SK-N-SH (cell line): ENCODE measurements around the gene RUNDC1. TPM values are rescaled to one million over a fixed set of nuclear protein-coding genes. Genes with fewer than 3 reads are reported as not detected.

Source experiments
- CTCF ChIA-PET: fragments of 300-600, 350-600 bp; formaldehyde crosslinking; extraction: SDS; loops from one replicate; lab custom pipeline; 2021; lab: Yijun Ruan, JAX
- POLR2A ChIA-PET: fragments of 350-600 bp; sonication (Branson Sonifier 250); formaldehyde crosslinking; extraction: SDS; loops from one replicate; lab custom pipeline; 2020; ENCODE audit warnings: antibody characterized with exemption, inconsistent platforms; lab: Yijun Ruan, JAX
- DNase-seq: peaks from one replicate; pipeline ENCODE4 v3.0.0; 2012
- H2AFZ ChIP-seq: fragments of 200-600 bp; sonication (generic); 2 replicates; pipeline ENCODE4 v1.8.1; 2016; ENCODE audit warnings: antibody characterized with exemption, mild to moderate bottlenecking, low read depth
- H3F3A ChIP-seq: fragments of 200-600 bp; sonication (generic); replicated peaks from 2 replicates; pipeline ENCODE3; 2016; ENCODE audit warnings: antibody characterized with exemption, mild to moderate bottlenecking; ENCODE audit not compliant: insufficient read depth
- H3K27ac ChIP-seq, 2 experiments: fragments of 200-500 bp in 1 of 2; fragments of 200-600 bp in 1 of 2; sonication (Bioruptor generic) in 1 of 2; sonication (generic), shearing (Covaris generic) in 1 of 2; 2 replicates each; pipeline versions ENCODE4 v1.5.1 to v1.6.1; 2014 to 2016; ENCODE audit warnings: low read depth in 2 of 2, inconsistent platforms in 1 of 2, low read length in 1 of 2, mild to moderate bottlenecking in 1 of 2, mixed read lengths in 1 of 2
- H3K27me3 ChIP-seq: fragments of 200-600 bp; sonication (generic), shearing (Covaris generic); 2 replicates; pipeline ENCODE4 v1.6.1; 2016; ENCODE audit warnings: mixed run types; ENCODE audit not compliant: insufficient read depth
- H3K36me3 ChIP-seq, 2 experiments: fragments of 200-500 bp in 1 of 2; fragments of 200-600 bp in 1 of 2; sonication (Bioruptor generic) in 1 of 2; sonication (generic) in 1 of 2; replicated peaks in 1 of 2; 2 replicates each; pipeline versions ENCODE3 to v1.5.1; 2014 to 2016; ENCODE audit warnings: low read length in 1 of 2, mild to moderate bottlenecking in 1 of 2; ENCODE audit not compliant: insufficient read depth in 2 of 2, control insufficient read depth in 1 of 2
- H3K4me1 ChIP-seq, 2 experiments: fragments of 200-500 bp in 1 of 2; fragments of 200-600 bp in 1 of 2; sonication (Bioruptor generic) in 1 of 2; sonication (generic), shearing (Covaris generic) in 1 of 2; 2 replicates each; pipeline versions ENCODE4 v1.5.1 to v1.6.1; 2014 to 2016; ENCODE audit warnings: low read depth in 1 of 2, low read length in 1 of 2, mixed run types in 1 of 2; ENCODE audit not compliant: insufficient read depth in 2 of 2, control insufficient read depth in 1 of 2
- H3K4me2 ChIP-seq: fragments of 200-600 bp; sonication (generic), shearing (Covaris generic); 2 replicates; pipeline ENCODE4 v1.6.1; 2017; ENCODE audit warnings: mixed run types
- H3K4me3 ChIP-seq, 2 experiments: fragments of 200-500 bp in 1 of 2; fragments of 200-600 bp in 1 of 2; sonication (Bioruptor generic) in 1 of 2; sonication (generic), shearing (Covaris generic) in 1 of 2; 2 replicates each; pipeline versions ENCODE4 v1.5.1 to v1.8.1; 2014 to 2016; ENCODE audit warnings: low read depth in 2 of 2, inconsistent platforms in 1 of 2, low read length in 1 of 2, mild to moderate bottlenecking in 1 of 2, mixed read lengths in 1 of 2, moderate library complexity in 1 of 2
- H3K79me2 ChIP-seq: fragments of 200-600 bp; sonication (generic); 2 replicates; pipeline ENCODE4 v1.8.1; 2017; ENCODE audit warnings: mild to moderate bottlenecking; ENCODE audit not compliant: insufficient read depth
- H3K9ac ChIP-seq: fragments of 200-600 bp; sonication (generic); 2 replicates; pipeline ENCODE4 v1.6.1; 2017; ENCODE audit warnings: mixed run types
- H3K9me2 ChIP-seq: fragments of 200-600 bp; sonication (generic); 2 replicates; pipeline ENCODE4 v1.6.1; 2017; ENCODE audit warnings: mixed run types
- H3K9me3 ChIP-seq: fragments of 200-600 bp; sonication (generic); 2 replicates; pipeline ENCODE4 v1.6.1; 2017; ENCODE audit warnings: mixed run types, mild to moderate bottlenecking, moderate library complexity
- H4K20me1 ChIP-seq: fragments of 200-600 bp; sonication (generic); 2 replicates; pipeline ENCODE4 v1.6.1; 2017; ENCODE audit warnings: mild to moderate bottlenecking, mixed run types; ENCODE audit not compliant: insufficient read depth
- CHD2 ChIP-seq: fragments of 150-350 bp; IDR thresholded peaks from 2 replicates; pipeline ENCODE4 v1.6.1; 2018; ENCODE audit warnings: low read length; ENCODE audit not compliant: partially characterized antibody
- EP300 ChIP-seq, 2 experiments: IDR thresholded peaks; 2 replicates each; pipeline versions ENCODE4 v1.4.0 to v1.6.1; 2012; ENCODE audit warnings: borderline replicate concordance in 1 of 2, low read depth in 1 of 2, low read length in 1 of 2
- EZH2phosphoT487 ChIP-seq: fragments of 200-600 bp; sonication (generic); IDR thresholded peaks from 2 replicates; pipeline ENCODE4 v1.6.1; 2017; ENCODE audit warnings: low read depth, mixed run types, mild to moderate bottlenecking, antibody characterized with exemption, moderate library complexity, borderline replicate concordance
- FOSL2 ChIP-seq: IDR thresholded peaks from 2 replicates; pipeline ENCODE4 v1.4.0; 2012; ENCODE audit warnings: low read depth, mild to moderate bottlenecking, moderate library complexity, borderline replicate concordance
- FOXJ3 ChIP-seq: sonication (generic); formaldehyde crosslinking; IDR thresholded peaks from 2 replicates; pipeline ENCODE4 v1.5.1; 2020; ENCODE audit warnings: mild to moderate bottlenecking, missing genetic modification reagents
- GABPA ChIP-seq: IDR thresholded peaks from 2 replicates; pipeline ENCODE4 v1.4.0; 2012; ENCODE audit warnings: low read depth, mild to moderate bottlenecking
- GATA2 ChIP-seq: sonication (generic); formaldehyde crosslinking; IDR thresholded peaks from 2 replicates; pipeline ENCODE4 v1.5.0; 2020; ENCODE audit warnings: mild to moderate bottlenecking, missing genetic modification reagents
- NFIC ChIP-seq: IDR thresholded peaks from 2 replicates; pipeline ENCODE4 v1.4.0; 2012; ENCODE audit warnings: borderline replicate concordance
- SIN3A ChIP-seq: IDR thresholded peaks from 2 replicates; pipeline ENCODE4 v1.6.1; 2012; ENCODE audit warnings: low read depth, mild to moderate bottlenecking, low read length, moderate library complexity, borderline replicate concordance
- WGBS: methylation state at CpG from one replicate; pipeline ENCODE4 v1.1.6; 2017; ENCODE audit warnings: low lambda C conversion rate; 5-methylcytosine and 5-hydroxymethylcytosine counted together
- polyA plus RNA-seq, 3 experiments: library from polyadenylated mRNA; depleted of rRNA; stranded (reverse); fragments of >200 nt; gene quantifications; 2 replicates each; pipeline ENCODE4 v1.2.3, GENCODE V29; 2012
- TF ChIP-seq, protein P1 (sequence below): fragments of 150-350 bp; IDR thresholded peaks from 2 replicates; pipeline ENCODE4 v1.6.1; 2016; ENCODE audit warnings: mild to moderate bottlenecking, low read depth, low read length
- TF ChIP-seq, protein P2 (sequence below): IDR thresholded peaks from 2 replicates; pipeline ENCODE4 v1.4.0; 2012; ENCODE audit warnings: low read depth, borderline replicate concordance
- TF ChIP-seq, protein P3 (sequence below): IDR thresholded peaks from 2 replicates; pipeline ENCODE4 v1.6.1; 2012; ENCODE audit warnings: mild to moderate bottlenecking, low read depth, low read length, moderate library complexity
- TF ChIP-seq, protein P4 (sequence below): IDR thresholded peaks from 2 replicates; pipeline ENCODE4 v1.4.0; 2012; ENCODE audit warnings: low read depth, borderline replicate concordance

Gene RUNDC1
- polyA plus RNA-seq, 1 of the 3 experiments (the other 2 are of a cell fraction): 9.0 TPM

DNA sequence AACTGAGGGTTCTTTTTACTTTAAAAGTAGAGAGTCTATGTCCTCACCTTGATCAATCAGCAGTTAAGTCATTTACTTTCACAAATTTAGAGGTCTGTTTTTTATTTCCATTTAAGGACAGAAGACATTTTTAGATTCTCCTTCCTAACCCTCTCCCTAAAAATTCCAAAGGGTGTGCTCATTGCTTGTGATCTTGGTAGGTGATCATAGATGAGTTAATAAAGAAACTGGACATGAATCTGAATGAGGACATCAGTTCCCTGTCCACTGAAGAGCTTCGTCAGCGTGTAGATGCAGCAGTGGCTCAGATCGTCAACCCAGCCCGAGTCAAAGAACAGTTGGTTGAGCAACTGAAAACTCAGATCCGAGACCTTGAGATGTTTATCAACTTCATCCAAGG lies 8.8 kb downstream of the RUNDC1 start (continued):
- no peak for TF ChIP-seq SIN3A
- TF ChIP-seq EP300 (IDR thresholded peaks at IDR 0.05; ENCODE audit: borderline replicate concordance in 1 of 2, low read depth in 1 of 2, low read length in 1 of 2): no peak
- no peak for TF ChIP-seq FOXJ3 (CRISPR knock-in tag)

DNA sequence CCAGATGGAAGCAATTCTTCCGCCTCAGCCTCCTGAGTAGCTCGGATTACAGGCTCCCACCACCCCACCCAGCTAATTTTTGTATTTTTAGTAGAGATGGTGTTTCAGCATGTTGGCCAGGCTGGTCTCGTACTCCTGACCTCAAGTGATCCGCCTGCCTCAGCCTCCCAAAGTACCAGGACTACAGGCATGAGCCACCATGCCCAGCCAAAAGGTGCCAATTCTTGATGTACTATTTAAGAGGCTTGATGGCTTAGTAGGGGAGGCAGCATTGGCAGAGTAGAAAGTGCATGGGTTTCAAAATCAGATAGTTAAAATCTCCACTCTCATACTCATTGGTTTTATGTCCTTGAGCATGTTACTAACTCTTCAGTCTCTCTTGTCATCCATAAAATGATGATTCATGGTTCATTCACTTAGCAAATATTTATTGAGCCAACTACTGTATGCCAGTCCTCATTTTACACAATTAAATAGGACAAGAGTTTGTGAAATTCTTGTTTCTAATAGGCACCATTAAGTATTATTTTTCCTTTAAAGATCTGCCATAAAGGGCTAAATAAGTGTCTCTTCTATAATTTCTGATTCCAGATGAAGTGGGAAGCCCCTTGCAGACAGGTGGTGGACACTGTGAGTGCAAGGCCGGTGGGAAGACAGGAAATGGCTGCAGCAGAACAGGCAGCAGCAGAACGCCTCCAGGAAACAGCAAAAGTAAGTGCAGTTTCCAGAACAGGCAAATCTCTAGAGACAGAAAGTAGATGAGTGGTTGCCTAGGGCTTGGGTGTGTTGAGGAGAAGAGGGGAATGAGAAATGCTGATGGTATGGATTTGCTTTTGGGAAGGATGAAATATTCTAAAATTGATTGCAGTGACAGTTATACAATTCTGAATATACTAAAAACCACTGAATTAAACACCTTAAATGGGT lies 9.6 kb downstream of the RUNDC1 start:
- peaks cover 19% of the 10 kb centered on the region for H3K79me2 ChIP-seq
- H3K9ac ChIP-seq: no peak overlapping the region
- no peaks in the 10 kb centered on the region for H3K27me3 ChIP-seq
- ChIA-PET POLR2A (no interaction called here), CTCF (no interaction called here)
- H3K4me1 ChIP-seq: peaks cover 0 to 11% of the 10 kb centered on the region in 2 experiments; a peak in 1 of 4 replicates
- DNase-seq: no peak
- no peaks in the 10 kb centered on the region for H3K9me2 ChIP-seq
- no peak overlapping the region for H3K4me2 ChIP-seq
- no peak overlapping the region for H3K4me3 ChIP-seq
- H3F3A ChIP-seq: peaks cover 21% of the 10 kb centered on the region
- 66% methylated on average over 6 of the region's 6 CpGs for WGBS
- no peaks in the 10 kb centered on the region for H4K20me1 ChIP-seq
- H3K27ac ChIP-seq: peak overlapping the region in 1 of 2 experiments; percentile 17; a peak in 1 of 4 replicates
- TF ChIP-seq FOSL2 (peak; percentile 15; the same call in 1 of the 2 replicates), GATA2 (no peak), CHD2 (no peak), NFIC (no peak)
- H2AFZ ChIP-seq: no peak overlapping the region
- peaks cover 64 to 69% of the 10 kb centered on the region in 2 experiments for H3K36me3 ChIP-seq
- no peaks in the 10 kb centered on the region for H3K9me3 ChIP-seq

DNA sequence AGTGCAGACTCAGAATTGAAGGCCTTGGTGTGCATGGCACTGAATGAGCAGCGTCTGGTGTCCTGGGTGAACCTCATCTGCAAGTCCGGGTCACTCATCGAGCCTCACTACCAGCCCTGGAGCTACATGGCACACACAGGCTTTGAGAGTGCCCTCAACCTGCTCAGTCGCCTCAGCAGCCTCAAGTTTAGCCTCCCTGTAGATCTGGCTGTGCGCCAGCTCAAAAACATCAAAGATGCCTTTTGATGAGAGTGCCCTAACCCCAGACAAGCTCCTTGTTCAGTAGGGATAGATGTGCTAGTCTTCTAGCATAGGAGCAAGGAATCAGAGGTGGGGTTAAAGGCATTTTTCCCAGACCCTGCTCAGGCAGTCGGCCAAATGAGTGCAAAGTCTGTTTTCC lies 11.1 kb downstream of the RUNDC1 start:
- H3K27ac ChIP-seq: no peak overlapping the region
- H3K79me2 ChIP-seq: peaks cover 4% of the 10 kb centered on the region; the same call in 1 of the 2 replicates
- H3K9me2 ChIP-seq: no peaks in the 10 kb centered on the region
- no peaks in the 10 kb centered on the region for H3K9me3 ChIP-seq
- H3F3A ChIP-seq: peaks cover 25% of the 10 kb centered on the region
- H2AFZ ChIP-seq: no peak overlapping the region
- no peak for TF ChIP-seq GABPA
- TF ChIP-seq, protein P1, sequence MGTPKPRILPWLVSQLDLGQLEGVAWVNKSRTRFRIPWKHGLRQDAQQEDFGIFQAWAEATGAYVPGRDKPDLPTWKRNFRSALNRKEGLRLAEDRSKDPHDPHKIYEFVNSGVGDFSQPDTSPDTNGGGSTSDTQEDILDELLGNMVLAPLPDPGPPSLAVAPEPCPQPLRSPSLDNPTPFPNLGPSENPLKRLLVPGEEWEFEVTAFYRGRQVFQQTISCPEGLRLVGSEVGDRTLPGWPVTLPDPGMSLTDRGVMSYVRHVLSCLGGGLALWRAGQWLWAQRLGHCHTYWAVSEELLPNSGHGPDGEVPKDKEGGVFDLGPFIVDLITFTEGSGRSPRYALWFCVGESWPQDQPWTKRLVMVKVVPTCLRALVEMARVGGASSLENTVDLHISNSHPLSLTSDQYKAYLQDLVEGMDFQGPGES: no peak
- no peak for TF ChIP-seq EZH2phosphoT487
- TF ChIP-seq, protein P2, sequence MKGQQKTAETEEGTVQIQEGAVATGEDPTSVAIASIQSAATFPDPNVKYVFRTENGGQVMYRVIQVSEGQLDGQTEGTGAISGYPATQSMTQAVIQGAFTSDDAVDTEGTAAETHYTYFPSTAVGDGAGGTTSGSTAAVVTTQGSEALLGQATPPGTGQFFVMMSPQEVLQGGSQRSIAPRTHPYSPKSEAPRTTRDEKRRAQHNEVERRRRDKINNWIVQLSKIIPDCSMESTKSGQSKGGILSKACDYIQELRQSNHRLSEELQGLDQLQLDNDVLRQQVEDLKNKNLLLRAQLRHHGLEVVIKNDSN: no peak
- TF ChIP-seq FOSL2: no peak
- TF ChIP-seq EP300 (IDR thresholded peaks at IDR 0.05; ENCODE audit: borderline replicate concordance in 1 of 2, low read depth in 1 of 2, low read length in 1 of 2): no peak
- TF ChIP-seq CHD2: no peak
- TF ChIP-seq, protein P3, sequence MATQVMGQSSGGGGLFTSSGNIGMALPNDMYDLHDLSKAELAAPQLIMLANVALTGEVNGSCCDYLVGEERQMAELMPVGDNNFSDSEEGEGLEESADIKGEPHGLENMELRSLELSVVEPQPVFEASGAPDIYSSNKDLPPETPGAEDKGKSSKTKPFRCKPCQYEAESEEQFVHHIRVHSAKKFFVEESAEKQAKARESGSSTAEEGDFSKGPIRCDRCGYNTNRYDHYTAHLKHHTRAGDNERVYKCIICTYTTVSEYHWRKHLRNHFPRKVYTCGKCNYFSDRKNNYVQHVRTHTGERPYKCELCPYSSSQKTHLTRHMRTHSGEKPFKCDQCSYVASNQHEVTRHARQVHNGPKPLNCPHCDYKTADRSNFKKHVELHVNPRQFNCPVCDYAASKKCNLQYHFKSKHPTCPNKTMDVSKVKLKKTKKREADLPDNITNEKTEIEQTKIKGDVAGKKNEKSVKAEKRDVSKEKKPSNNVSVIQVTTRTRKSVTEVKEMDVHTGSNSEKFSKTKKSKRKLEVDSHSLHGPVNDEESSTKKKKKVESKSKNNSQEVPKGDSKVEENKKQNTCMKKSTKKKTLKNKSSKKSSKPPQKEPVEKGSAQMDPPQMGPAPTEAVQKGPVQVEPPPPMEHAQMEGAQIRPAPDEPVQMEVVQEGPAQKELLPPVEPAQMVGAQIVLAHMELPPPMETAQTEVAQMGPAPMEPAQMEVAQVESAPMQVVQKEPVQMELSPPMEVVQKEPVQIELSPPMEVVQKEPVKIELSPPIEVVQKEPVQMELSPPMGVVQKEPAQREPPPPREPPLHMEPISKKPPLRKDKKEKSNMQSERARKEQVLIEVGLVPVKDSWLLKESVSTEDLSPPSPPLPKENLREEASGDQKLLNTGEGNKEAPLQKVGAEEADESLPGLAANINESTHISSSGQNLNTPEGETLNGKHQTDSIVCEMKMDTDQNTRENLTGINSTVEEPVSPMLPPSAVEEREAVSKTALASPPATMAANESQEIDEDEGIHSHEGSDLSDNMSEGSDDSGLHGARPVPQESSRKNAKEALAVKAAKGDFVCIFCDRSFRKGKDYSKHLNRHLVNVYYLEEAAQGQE: no peak
- TF ChIP-seq, protein P4, sequence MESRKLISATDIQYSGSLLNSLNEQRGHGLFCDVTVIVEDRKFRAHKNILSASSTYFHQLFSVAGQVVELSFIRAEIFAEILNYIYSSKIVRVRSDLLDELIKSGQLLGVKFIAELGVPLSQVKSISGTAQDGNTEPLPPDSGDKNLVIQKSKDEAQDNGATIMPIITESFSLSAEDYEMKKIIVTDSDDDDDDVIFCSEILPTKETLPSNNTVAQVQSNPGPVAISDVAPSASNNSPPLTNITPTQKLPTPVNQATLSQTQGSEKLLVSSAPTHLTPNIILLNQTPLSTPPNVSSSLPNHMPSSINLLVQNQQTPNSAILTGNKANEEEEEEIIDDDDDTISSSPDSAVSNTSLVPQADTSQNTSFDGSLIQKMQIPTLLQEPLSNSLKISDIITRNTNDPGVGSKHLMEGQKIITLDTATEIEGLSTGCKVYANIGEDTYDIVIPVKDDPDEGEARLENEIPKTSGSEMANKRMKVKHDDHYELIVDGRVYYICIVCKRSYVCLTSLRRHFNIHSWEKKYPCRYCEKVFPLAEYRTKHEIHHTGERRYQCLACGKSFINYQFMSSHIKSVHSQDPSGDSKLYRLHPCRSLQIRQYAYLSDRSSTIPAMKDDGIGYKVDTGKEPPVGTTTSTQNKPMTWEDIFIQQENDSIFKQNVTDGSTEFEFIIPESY: no peak
- no peaks in the 10 kb centered on the region for H3K27me3 ChIP-seq
- H3K4me3 ChIP-seq: no peak overlapping the region
- no peak for DNase-seq
- H3K36me3 ChIP-seq: peaks cover 56 to 60% of the 10 kb centered on the region in 2 experiments
- 87% methylated on average over 3 of the region's 6 CpGs for WGBS
- H3K9ac ChIP-seq: no peak overlapping the region
- ChIA-PET CTCF (interaction anchor here (0.7 kb wide), 1 partner anchor 202 kb away, joined by 3 read pairs; no protein-coding TSS in a partner anchor), POLR2A (no interaction called here)
- no peak overlapping the region for H3K4me2 ChIP-seq
- peaks cover 0 to 11% of the 10 kb centered on the region in 2 experiments; a peak in 1 of 4 replicates for H3K4me1 ChIP-seq
- H4K20me1 ChIP-seq: no peaks in the 10 kb centered on the region
